GM19372 (cell line): ENCODE data around the gene TSPO2.

ENCODE experiments used
- ATAC-seq: cut with Tn5 transposase; IDR thresholded peaks from one replicate; pipeline ENCODE4 v1.9.1; 2021; ENCODE audit warnings: mild to moderate bottlenecking, low read depth, moderate library complexity; ENCODE audit not compliant: unreplicated experiment

Gene TSPO2

DNA sequence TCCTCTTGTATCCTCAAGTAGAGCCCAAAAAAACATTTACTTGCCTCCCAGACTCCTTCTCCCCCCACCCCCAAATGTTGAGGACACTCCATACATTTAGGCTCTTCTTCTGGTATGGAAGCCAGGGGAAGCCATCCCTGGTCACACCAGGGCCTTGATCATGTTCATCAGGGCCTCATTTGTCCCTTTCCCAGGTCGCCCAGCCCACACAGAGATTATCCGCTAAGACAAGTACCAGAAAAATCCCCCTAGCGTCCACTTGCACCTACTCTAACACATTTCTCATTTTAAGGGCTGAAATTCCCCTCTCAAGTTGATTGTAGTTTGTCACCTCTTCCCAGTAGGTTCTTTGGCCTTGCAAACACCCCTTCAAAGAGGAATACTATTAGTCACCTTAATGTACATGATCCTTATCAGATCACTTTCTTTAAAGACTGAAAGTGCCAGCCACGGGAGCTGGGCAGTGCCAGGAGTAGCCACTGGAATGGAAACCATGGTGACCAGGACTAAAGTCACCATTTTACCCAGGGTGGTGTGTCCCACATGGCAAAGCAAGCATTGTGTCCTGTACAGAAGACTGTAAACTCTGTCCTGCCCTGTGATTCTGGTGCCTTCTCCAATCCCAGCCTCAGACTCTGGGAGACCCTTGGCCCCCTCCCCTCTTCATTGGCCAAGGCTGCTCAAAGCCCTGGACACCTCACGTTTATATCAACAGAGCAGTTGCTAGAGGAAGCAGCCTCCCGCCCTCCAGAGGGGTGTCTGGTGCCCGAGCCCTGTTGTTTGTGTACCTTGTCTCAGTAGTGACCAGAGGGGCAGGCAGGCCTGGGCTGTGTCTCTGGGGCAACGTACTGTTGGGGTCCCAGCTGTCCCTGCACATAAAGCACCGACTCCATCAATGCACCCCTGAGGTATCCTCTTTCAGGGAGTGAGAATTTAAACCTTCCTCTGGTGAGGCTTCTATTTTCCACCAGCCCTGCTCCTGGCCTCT is 5.8 kb downstream of the TSPO2 start:
- ATAC-seq: no peak

- ATAC-seq: no peak
Measured at GRCh38 chr6:41049521-41049920, 7.3 kb downstream of the TSPO2 start.

- ATAC-seq: no peak
Measured at GRCh38 chr6:41049955-41050354, 7.7 kb downstream of the TSPO2 start.

DNA sequence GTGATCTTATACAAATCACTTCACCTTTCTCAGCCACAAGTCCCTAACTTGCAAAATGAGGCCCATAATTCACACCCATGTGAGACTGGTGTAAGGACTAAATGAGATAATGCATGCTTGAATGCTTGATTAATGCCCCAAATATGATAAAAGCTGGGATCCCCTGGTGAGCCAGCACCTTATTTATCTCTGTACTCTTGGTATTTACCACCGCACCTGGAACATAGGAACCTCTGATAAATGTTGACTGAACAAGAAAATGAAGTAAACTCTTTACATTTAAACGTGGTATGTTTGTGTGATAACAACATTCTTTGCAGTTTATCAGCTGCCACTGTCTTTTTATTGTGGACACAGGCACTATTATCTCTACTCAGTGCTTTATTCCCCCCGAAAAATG is 8.3 kb downstream of the TSPO2 start:
- no peak for ATAC-seq

- ATAC-seq: no peak
Measured at GRCh38 chr6:41051873-41052272, 9.6 kb downstream of the TSPO2 start.

- no peak for ATAC-seq
Measured at GRCh38 chr6:41053041-41053440, 10.8 kb downstream of the TSPO2 start, which contains the start of gene APOBEC2. TSS of gene APOBEC2 (plus strand) at chr6:41053202. CDS start at chr6:41053348, 146 bp downstream.

- no peak for ATAC-seq
Measured at GRCh38 chr6:41054511-41054910, 12.2 kb downstream of the TSPO2 start.

GRCh38 chr6:41055149-41055548 is 12.9 kb downstream of the TSPO2 start:
- ATAC-seq: no peak

DNA sequence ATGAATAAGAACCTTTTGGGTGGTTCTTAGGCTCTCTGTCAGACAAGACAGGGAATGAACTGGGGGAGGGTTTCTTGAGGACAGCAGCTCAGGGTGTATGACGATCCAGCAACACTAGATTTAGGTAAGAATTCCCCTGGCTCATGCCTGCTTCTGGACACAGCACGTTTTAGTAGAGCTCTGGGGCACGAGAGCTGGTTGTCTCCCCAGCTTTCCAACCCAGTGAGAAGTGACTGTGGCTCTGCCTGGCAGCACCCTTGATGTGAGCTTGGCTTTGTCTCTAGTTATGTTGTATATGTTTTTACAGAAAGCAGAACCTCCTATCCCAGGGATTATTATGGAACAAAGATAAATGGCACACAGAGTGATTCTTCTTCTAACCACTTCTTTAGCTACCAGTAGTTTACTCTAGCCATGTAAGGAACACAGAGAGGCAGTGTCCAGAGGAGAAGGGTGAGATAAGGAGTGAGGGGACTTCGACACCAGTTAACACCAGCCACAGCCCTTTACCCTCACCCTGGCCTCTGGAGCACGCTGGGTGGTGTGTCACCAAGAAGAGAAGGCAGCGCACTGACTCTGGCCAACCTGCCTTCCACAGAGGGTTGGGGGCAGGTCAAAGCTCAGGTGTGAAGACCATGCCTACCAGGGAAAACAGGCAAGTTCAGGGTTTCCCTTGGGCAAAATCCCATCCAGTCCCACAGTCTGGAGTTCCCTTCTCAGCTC is 14.7 kb downstream of the TSPO2 start:
- no peak for ATAC-seq

DNA sequence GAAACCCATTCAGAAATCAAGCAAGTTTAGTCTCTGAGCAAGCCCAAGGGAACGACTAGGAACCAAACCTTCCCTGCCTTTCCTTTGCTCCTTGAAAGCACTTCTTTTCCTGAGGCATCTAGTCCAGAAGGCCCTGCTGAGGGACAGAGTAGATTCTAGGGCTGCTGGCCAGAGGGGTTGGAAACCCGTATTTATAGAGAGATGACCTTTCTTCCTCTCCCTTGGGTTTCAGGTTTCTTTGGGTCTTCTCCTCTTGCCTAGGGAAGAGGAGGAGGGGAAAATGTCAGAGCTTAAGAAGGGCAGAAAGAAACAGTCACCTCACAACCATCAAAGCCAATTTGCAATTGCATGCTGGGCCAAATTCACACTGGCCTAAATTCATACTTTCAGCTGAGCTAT is 16.5 kb downstream of the TSPO2 start:
- no peak for ATAC-seq

- ATAC-seq: no peak
Measured at GRCh38 chr6:41059556-41059955, 17.3 kb downstream of the TSPO2 start.

DNA sequence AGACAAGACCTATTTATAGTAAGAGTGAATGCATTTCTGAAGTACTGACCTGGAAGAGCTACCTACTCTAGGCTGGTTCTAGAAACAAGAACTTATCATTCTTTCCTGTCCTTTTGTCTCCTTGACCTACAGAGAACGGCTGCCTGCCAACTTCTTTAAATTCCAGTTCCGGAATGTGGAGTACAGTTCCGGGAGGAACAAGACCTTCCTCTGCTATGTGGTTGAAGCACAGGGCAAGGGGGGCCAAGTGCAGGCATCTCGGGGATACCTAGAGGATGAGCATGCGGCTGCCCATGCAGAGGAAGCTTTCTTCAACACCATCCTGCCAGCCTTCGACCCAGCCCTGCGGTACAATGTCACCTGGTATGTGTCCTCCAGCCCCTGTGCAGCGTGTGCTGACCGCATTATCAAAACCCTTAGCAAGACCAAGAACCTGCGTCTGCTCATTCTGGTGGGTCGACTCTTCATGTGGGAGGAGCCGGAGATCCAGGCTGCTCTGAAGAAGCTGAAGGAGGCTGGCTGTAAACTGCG is 19.0 kb downstream of the TSPO2 start:
- no peak for ATAC-seq

DNA sequence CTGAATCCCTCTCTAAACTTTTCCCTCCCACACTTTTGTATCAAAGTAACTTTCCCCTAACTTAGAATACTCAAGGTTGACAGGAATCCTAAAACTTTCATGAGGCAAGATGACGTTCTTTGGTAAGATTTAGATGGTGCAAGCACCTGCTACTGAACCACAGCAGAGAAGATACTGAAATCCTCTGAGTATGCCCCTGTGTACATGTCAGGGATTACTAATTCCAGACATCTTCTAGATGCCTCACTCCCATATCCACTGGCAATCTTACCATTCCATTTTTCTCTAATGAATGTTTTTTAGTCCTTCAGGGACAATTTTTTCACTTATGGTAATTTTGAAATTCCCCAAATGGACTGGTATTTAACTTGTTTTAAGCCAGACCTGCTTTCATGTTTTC is 19.8 kb downstream of the TSPO2 start:
- no peak for ATAC-seq

DNA sequence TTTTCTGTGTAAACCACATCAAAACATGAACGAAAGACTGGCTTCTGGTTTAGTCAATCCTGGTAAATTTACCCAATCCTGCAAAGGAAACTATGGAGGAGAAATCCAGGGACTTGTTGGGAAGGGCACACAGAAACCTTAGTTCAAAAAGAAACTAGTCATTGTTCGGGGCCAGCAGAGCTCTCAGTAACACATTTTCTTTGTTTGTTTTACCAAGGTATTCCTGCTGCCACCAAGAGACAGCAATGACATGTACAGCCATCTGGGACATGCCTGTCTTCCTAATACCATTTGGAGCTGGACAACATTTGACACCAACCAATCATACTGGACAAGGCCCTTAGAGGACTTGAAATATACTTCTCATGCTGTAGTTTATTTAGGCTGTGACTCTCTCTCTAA is 21.6 kb downstream of the TSPO2 start:
- no peak for ATAC-seq

GRCh38 chr6:41064841-41065240 is 22.6 kb downstream of the TSPO2 start:
- no peak for ATAC-seq

DNA sequence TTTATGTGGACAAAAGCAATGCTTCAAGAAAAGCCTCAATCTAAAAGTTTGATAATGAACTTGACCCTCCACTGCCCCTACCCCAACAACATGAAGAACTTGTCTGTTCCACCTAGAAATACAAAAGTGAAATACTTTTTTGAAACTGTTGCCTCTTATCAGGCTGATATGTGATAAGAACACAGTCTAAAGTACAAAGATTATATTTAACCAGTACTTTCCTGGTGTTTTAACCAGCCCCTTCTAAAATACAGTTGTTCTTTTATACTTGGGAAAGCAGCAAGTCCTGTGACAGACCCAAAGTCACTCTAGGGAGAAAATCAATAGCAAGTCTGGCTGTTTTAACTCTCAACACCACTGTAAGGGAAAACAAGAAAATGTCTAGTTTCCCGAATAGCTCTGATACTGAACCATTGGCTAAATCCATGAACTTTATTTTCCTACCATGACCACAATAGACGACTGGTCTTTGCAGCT is 23.3 kb downstream of the TSPO2 start:
- no peak for ATAC-seq

DNA sequence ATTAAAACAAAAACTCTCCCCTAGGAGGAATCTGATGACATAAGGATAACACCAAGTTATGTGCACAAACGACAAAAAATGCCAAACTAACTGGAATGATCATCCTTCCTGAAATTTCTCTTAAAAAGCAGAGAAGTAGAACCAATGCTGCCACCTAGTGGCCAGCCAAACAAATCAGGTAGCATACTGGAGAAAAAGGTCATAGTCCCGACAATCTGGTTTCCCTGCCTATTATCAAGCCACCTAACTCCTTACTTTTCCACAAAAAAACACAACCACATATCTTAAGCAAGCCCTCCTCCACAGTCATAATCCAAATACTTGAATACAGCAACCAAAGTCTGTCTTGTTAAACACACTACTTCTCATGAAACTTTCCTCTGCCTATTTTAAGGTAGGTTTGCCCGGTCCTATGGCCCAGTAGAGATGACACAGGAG is 24.6 kb downstream of the TSPO2 start:
- ATAC-seq: no peak

DNA sequence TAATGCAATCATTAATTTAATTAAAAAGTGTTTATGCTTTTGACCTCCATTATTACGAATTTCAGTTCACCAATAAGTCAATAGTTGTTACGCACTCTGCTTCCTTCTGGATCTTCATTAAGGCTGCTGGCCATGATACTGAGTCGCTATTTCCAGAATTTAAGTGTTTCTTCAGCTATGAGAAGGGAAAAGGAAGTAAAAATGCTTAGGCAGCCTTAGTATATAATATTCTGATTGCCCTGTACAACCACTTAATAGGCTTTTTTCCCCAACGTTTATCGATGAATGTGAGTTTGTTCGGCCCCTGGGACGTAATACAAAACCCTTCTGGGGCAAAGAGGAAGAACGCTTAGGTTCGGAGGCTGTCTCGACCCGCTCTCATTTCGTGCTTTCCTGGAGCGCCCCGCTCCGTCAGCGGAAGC is 29.2 kb downstream of the TSPO2 start:
- peak; percentile 9 for ATAC-seq

DNA sequence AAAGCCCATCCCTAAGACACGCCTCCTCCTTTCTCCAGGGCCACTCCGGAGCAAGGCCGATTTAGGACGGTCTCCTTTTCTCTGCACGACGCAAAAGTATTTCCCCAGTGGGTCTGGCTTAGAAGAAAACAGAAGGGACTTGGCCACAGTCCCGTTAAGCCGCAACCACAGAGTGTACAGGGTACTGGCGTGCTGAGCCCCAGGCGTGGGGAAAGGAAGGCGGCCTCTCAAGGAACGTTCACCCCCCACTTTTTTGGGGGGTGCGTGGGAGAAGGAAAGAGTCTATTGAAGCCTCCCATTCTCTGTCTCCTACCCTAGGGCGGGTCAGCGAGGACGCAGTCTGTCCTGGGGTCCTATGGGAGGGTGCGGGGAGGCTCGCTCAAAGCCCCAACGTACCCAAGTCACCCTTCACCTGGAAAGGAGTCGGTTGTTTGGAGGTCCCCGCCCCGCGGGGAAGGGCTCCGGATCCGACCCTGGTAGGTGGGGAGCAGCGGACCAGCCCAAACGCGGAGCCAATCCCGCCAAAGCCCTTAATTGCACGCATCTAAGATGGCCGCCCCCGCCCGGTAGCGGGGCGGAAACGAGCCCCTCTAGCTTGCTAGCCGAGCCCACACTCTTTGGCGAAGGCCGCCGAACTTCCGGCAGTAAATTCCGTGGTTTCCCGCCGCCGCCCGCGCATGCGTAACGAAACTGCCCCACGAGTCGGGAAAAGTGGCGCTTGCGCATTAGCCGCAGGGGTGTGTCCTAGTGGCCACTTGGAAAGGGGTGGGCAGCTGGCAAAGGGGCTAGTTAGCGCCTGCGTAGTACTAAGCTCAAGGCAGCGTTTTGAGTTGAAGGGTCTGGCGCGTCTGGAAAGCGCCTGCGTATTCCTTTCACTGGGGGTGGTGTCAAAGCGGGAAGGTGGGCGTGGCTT is 29.9 kb downstream of the TSPO2 start, which contains the start of gene OARD1:
Gene OARD1, minus strand, starts transcription at position 434 of the 913 bp plus-strand sequence. CDS start 722 bp downstream, outside the sequence.
- peak; percentile 53 for ATAC-seq

DNA sequence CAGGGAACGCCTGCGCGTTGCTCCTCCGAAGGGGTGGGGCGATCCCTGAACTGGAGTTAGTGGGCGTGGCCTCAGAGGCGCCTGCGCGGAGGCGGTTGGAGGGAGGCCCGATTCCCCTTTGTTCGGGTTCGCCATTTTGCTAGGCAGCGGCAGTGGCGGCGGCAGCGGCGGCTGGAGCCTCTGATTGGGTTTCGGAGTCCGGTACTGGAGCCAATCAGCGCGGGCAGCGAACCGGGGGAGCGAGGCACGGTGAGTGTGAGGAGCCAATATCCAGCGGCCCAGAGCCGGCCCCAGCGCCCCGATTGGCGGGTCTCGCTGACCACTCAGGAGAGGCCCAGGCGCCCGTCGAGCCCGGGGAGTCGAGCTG is 30.6 kb downstream of the TSPO2 start, which contains the start of gene NFYA:
Gene NFYA, plus strand, starts transcription at position 139 of the 367 bp plus-strand sequence. CDS start 6,116 bp downstream, outside the sequence.
- ATAC-seq: peak; percentile 52
